ENCODE measurements around the gene OR1E2.
"Not testable (repeated sequence)": the region's sequence is repeated elsewhere in the genome, so short reads cannot be mapped to it uniquely, and the experiment has no call there.

OR1E2 gene, protein sequence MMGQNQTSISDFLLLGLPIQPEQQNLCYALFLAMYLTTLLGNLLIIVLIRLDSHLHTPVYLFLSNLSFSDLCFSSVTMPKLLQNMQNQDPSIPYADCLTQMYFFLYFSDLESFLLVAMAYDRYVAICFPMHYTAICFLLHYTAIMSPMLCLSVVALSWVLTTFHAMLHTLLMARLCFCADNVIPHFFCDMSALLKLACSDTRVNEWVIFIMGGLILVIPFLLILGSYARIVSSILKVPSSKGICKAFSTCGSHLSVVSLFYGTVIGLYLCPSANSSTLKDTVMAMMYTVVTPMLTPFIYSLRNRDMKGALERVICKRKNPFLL

DNA sequence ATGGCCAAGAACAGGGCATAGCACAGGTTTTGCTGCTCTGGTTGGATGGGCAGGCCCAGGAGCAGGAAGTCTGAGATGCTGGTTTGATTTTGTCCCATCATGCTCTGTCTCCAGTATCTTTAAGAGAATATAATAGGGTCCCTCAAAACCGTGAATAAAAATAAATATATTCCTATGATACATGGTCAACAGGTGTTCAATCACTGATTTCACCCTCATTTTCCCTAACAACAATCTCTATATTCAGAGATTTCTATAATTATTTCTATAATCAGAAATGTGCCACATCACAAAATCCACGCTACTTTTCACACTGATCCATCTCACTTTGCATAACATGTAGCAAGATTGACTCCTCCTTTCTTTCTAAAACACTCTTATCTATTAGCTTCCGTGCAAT lies at the start of gene OR1E2:
TSS of gene OR1E2 (minus strand) at position 101 of the 400 bp plus-strand sequence. CDS start at position 101, 0 bp downstream.
- DNase-seq, result no peak

DNA sequence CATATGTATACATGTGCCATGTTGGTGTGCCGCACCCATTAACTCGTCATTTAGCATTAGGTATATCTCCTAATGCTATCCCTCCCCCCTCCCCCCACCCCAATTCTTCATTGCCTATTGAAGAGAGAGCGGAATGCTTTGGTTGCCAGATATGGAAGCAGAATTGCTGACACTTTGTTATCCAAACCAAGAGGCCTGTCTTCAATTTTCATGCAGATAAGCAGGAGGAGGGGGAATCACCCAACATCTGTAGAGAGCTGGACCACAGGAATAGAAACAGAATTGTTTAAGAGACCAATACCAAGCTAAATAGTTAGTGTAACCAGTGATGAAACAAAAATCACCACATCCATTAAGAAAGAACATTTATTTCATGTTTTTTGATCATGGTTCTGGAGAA lies 49.2 kb upstream of the OR1E2 start:
- DNase-seq, result no peak

- no peak for DNase-seq
These were observed 46.3 kb upstream of the OR1E2 start for GRCh38 chr17:3479988-3480387.

DNA sequence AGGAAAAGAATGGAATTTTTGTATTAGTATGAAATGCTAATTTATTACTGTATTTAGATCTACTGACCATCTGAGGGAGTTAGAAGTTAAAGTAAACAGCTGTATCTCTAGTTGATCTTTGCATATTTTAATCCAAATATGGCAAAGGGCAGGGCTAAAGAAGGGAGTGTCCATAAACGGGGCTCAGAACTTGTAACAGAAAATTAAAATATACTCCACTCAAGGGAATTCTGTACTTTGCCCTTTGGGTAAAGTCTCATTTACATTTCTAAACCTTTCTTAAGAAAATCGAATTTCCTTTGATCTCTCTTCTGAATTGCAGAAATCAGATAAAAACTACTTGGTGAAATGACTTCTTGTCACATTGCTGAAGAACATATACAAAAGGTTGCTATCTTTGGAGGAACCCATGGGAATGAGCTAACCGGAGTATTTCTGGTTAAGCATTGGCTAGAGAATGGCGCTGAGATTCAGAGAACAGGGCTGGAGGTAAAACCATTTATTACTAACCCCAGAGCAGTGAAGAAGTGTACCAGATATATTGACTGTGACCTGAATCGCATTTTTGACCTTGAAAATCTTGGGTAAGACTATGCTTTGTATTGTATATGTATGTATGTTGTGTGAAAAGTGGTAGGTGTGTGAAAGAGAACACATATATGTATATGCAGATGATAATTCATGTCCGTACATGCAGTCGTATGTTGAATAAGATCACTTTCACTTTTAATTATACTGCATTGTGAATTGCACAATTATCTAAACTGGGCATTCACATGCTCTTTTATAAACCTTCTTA lies 42.4 kb upstream of the OR1E2 start, which contains the start of gene ASPA:
TSS of gene ASPA (plus strand) at position 186 of the 799 bp plus-strand sequence. CDS start at position 349, 163 bp downstream.
- no peak for DNase-seq

GRCh38 chr17:3475251-3475685 lies 41.6 kb upstream of the OR1E2 start:
- DNase-seq, result no peak

GRCh38 chr17:3474212-3474611 lies 40.6 kb upstream of the OR1E2 start:
- no peak for DNase-seq

DNA sequence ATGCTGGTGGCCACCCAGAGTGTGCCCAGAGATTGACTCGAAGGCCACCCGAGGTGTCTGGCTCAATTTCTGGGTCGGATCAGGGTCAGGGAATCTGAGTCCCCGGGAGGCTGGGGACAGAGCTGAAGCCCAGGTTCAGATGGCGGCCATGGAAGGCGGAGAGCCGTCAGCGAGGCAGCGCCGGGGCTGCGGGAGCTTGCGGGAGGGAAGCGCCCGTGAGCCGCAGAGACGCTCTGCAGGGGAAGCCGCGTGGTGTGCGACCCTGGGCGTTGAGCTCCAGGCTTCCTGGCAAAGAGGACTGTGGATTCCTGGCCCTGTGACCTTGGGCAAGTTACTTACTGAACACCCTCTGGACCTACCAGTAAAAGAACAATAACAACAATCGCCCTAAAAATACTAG lies 38.5 kb upstream of the OR1E2 start:
- no peak for DNase-seq

- no peak for DNase-seq
These were observed 38.0 kb upstream of the OR1E2 start, which contains the start of gene SPATA22 for GRCh38 chr17:3471599-3471998. Gene SPATA22 (minus strand): TSS chr17:3471819. CDS start chr17:3469325, 2,494 bp downstream.

DNA sequence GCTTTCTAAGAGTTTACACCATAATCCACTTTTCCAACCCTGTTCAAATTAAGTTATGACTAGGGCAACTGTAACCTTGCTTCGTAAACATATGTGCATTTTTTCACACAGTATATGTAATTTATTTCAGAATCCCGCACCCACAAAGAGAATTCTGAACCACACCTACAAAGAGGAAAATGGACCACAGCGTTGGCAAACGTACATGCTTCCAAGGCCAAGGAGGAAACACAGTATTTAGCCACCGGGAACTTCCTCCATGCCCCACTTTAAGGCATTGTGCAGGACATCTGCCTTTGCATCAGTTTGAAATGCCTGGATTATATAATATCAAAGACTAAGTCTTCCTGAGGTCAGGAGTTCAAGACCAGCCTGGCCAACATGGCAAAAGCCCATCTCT lies 35.9 kb upstream of the OR1E2 start:
- DNase-seq, result no peak

DNA sequence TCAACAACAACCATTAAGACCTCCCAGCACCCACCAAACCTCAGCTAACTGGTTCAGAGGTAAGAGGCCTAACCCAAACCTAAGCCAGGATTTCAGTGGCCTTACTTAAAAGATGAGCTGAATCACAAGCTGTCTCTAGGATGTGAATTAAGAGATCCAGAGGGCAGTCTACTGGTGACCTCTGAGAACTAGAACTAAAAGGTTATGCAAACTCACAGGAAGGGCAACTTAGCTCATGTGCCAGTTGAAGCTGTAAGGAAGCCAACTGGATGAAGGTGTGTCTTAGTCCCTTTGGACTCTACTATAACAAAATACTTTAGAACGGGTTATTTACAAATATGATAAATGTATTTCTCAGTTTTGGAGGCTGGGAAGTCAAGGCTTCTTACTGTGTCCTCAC lies 32.7 kb upstream of the OR1E2 start:
- not testable (repeated sequence) for DNase-seq

DNA sequence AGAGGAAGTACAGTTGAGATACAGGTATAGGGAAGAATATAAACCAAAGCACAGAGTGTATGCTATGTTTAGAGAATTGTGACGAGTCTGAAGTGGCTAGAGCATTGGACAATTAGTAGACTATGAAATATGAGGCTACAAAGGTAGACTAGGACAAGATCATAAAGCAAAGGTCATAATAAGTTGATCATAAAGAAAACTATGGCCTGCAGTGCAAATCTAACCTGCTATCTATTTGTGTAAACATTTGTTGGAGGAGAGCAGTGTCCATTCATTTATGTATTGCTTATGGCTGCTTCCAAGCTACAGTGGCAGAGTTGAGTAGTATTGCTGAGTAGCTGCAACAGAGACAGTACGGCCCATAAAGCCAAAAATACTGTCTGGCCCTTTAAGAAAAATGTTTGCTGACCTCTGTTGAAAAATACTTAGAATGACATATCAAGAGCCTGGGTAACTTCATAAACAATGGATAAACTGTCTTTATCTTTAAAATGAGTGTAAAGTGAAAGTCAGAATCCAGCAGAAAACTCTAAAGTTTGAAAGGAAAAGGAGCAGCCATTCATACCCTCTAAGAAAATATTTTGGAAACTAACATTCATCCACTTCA lies 14.5 kb upstream of the OR1E2 start:
- no peak for DNase-seq

DNA sequence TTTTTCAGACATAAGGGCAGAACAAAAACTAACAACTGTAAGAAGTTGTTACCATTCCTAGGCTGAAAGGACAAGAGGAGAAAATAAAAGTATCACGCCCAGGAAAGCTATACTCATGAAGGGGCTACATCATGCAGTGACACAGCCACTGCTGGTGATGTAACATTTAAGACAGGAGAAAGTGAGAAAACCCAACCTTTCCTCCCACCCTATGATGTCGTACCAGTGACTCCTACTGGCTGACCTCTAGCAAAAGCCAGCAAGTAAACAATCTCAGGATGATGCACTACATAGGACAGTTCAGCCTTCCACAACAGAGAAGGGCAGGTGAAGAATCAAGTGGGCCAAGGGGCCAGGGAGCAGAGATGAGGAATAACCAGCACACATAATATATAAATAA lies 14.0 kb upstream of the OR1E2 start:
- DNase-seq, result no peak

GRCh38 chr17:3440451-3440850 lies 6.8 kb upstream of the OR1E2 start:
- no peak for DNase-seq

GRCh38 chr17:3438368-3438767 lies 4.7 kb upstream of the OR1E2 start:
- DNase-seq, result no peak

DNA sequence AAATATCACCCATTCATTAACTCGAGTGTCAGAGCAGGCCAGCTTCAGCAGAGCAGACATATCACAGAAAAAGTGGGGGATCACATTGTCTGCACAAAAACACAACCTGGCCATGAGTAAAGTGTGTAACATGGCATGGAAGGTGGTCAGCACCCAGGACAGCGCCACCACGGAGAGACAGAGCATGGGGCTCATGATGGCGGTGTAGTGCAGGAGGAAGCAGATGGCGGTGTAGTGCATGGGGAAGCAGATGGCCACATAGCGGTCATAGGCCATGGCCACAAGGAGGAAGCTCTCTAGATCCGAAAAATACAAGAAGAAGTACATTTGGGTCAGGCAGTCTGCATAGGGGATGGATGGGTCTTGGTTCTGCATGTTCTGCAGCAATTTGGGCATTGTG lies 426 bp downstream of the OR1E2 start:
- DNase-seq, result not testable (repeated sequence)

- no peak for DNase-seq
These were observed 15.4 kb downstream of the OR1E2 start for GRCh38 chr17:3418222-3418621.

- DNase-seq, result no peak
These were observed 18.0 kb downstream of the OR1E2 start for GRCh38 chr17:3415610-3416009.

DNA sequence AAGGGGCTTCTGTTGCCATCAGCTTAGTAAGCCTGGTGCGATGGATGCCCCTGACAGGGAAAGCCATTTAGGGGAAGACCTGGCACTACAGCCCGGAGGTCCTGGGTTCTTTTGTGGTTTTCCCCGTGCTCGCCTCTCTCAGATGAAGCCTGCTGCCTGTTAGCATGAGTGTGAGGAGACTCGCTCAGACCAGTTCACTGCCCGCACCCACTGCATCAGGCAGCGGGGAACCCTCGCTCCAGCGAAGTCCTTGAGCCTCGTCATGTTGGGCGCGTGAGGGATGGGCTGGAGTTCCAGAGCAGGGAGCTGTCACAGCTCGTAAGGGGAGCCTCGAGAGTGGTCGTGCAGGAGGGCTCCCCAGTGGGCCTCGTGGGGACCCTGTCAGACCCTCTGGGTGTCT lies 21.4 kb downstream of the OR1E2 start:
- DNase-seq, result not testable (repeated sequence)

DNA sequence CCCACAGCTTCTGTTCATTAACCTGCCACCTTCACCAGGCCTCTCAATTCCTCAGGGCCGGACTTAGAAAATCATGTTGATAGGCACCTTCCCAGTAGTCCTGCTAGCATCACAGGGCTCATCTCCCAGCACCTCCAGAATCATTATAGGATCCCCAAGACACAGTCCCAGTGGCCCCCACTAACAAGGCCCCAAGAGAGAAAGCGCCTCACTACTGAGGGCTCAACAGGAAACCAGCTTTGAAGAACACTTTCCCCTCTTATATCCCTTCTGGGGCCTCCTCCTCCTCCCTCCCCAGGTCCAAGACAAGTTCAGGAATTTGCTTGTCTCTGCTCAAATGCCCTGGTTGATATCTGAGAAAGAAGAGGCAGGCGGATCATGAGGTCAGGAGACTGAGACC lies 22.6 kb downstream of the OR1E2 start, which contains the start of gene OR3A3:
TSS of gene OR3A3 (plus strand) at position 301 of the 400 bp plus-strand sequence.
- no peak for DNase-seq

GRCh38 chr17:3403856-3404255 lies 29.8 kb downstream of the OR1E2 start:
- not testable (repeated sequence) for DNase-seq

DNA sequence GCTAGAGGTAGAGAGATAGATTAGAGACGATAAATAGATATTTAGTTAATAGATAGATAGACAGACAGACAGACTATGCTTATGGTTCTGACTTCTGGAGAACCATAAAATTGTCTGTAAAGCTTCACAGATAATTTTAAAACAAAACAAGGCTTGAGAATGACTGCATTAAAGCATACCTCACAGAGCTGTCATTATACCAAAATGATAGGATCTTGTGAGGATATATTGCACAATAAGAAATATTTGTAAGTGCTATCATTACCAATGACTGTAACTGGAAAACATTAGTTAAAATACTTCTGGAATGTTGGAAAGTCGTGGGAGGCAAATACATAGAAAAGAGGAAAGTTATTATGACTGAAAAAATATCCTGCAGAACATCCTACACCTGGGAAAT lies 31.9 kb downstream of the OR1E2 start:
- no peak for DNase-seq

- DNase-seq, result no peak
These were observed 33.6 kb downstream of the OR1E2 start for GRCh38 chr17:3400055-3400454.

DNA sequence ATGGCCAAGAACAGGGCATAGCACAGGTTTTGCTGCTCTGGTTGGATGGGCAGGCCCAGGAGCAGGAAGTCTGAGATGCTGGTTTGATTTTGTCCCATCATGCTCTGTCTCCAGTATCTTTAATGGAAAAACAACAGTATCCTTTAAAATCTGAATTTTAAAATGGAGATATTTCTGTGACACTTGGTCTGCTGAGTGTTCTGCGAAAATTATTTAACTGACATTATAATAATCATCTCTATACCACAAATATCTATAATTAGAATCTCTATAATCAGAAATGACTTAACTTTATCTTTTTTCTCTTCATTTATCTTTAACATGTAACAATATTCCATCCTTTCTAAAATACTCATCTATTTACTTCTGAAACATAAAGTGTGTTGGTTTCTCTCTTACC lies 35.3 kb downstream of the OR1E2 start, which contains the start of gene OR1E1:
TSS of gene OR1E1 (minus strand) at position 101 of the 400 bp plus-strand sequence. CDS start at position 101, 0 bp downstream.
- no peak for DNase-seq
